Fibroblast of villous mesenchyme (primary cell): ENCODE measurements around the gene HERPUD1. TPM values are rescaled to one million over a fixed set of nuclear protein-coding genes. Genes with fewer than 3 reads are reported as not detected.

Source experiments
- DNase-seq: peaks from one replicate; pipeline ENCODE4 v3.0.0-alpha.2; 2010; ENCODE audit warnings: low read depth
- H3K4me3 ChIP-seq: 2 replicates; pipeline ENCODE4 v1.5.1; 2011; ENCODE audit warnings: low read depth, mild to moderate bottlenecking, low read length
- total RNA-seq: library from RNA; depleted of rRNA; stranded (reverse); fragments of >200 nt; gene quantifications from 2 replicates; pipeline ENCODE4 v1.2.3, GENCODE V29; 2012
- TF ChIP-seq, protein P1 (sequence below): IDR thresholded peaks from 2 replicates; pipeline ENCODE4 v1.5.1; 2012; ENCODE audit warnings: low read depth, mild to moderate bottlenecking, low read length; ENCODE audit not compliant: insufficient read depth

Gene HERPUD1
- total RNA-seq, 1 donor = 98.4 TPM

DNA sequence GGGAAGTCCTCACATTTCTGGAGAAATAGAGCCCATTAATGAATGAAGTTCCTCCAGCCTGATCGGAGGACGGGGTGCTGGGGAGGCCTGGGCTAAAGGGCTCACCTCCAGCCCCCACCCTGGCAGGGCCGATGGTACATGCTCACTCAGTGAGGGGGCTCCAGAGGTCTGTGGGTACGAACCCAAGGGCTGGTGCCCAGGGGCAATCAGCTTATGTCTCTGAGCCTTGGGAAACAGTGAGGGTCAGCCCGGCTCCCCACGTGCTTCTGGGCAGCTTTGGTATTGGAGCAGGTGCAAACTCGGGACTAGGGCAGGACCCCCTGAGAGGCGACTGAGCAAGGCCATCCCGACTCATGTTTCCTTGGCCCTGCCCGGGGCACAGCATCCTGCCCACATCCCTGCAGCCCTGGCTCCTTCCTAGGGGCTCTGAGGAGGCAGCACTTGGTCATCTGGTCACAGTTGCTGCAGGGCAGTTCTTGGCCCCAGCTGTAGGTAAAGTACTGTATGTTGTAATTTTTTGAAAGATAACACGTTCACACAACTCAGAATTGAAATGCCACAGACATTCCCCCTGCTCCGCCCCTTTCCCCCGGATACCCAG, 28.8 kb downstream of the HERPUD1 start:
- TF ChIP-seq, protein P1, sequence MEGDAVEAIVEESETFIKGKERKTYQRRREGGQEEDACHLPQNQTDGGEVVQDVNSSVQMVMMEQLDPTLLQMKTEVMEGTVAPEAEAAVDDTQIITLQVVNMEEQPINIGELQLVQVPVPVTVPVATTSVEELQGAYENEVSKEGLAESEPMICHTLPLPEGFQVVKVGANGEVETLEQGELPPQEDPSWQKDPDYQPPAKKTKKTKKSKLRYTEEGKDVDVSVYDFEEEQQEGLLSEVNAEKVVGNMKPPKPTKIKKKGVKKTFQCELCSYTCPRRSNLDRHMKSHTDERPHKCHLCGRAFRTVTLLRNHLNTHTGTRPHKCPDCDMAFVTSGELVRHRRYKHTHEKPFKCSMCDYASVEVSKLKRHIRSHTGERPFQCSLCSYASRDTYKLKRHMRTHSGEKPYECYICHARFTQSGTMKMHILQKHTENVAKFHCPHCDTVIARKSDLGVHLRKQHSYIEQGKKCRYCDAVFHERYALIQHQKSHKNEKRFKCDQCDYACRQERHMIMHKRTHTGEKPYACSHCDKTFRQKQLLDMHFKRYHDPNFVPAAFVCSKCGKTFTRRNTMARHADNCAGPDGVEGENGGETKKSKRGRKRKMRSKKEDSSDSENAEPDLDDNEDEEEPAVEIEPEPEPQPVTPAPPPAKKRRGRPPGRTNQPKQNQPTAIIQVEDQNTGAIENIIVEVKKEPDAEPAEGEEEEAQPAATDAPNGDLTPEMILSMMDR = no peak
- DNase-seq = peak; percentile 53
- H3K4me3 ChIP-seq = no peak overlapping the region

DNA sequence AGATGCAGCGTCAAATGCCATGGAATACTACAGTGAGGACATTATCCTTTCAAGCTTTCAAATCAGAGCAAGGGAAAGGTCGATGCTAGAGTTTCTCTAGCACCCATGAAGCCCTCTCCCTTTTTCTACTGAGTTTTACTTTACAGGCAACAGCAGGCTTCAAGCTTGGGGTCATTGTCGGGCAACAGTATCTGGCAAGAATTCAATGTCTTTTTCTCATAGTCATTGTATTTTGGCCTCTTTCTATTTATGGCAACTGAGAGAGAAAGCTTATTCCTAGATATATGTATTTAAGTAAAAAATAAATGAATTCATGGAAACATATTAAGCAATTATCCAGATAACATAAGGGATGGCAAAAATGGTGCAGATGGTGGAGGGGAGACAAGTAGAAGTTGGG, 29.4 kb downstream of the HERPUD1 start:
- TF ChIP-seq, protein P1 = no peak
- DNase-seq = no peak
- H3K4me3 ChIP-seq = no peak overlapping the region

DNA sequence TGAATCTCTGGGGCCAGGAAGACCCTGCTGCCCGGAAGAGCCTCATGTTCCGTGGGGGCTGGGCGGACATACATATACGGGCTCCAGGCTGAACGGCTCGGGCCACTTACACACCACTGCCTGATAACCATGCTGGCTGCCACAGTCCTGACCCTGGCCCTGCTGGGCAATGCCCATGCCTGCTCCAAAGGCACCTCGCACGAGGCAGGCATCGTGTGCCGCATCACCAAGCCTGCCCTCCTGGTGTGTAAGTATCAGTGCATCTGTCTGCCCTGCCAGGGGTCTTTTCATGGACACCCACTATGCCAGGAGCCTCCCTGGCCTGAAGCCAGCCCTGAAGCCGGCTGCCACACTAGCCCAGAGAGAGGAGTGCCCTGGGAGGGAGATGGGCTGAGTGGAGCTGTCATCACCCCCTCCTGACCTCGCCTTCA, 29.9 kb downstream of the HERPUD1 start, which contains the start of gene CETP:
TSS of gene CETP (plus strand) at position 100 of the 431 bp plus-strand sequence. CDS start at position 130, 30 bp downstream.
- TF ChIP-seq, protein P1 = no peak
- no peak for DNase-seq
- H3K4me3 ChIP-seq = no peak within 1 kb of the TSS

DNA sequence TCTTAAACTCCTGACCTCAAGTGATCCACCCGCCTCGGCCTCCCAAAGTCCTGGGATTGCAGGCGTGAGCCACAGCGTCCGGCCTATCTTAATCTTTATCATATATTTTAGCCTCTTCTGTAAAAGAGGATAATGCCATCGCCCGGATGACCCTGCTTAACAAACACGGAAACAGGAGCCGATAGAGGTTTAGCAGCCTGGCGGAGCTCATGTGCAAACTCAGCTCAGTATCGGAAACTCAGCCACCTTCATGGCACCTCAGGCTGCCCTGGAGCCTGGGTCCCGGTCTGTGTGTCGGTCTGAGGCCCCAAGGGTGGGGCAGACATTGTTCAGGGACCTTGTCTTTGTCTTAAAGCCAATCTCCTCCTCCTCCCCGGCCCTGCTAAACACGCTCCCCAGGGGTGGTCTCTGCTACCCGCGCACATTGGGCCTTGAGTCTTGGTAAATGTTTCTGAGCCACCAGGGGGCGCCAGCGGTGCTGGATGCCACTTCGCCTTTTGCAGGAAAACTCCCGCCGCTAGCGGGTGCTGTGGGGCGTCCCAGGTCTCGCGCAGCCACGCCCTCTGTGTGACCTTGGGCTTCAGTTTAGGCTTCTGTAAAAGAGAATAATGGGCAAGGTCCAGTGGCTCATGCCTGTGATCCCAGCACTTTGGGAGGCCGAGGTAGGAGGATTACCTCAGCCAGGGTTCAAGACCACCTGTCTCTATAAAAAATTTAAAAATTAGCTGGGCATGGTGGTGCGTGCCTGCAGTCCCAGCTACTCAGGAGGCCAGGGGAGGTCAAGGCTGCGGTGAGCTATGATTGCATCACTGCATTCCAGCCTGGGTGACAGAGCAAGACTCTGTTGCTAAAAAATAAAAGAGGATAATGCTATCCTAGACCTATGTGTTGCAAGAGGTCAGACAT, 32.6 kb downstream of the HERPUD1 start:
- H3K4me3 ChIP-seq = no peak overlapping the region

DNA sequence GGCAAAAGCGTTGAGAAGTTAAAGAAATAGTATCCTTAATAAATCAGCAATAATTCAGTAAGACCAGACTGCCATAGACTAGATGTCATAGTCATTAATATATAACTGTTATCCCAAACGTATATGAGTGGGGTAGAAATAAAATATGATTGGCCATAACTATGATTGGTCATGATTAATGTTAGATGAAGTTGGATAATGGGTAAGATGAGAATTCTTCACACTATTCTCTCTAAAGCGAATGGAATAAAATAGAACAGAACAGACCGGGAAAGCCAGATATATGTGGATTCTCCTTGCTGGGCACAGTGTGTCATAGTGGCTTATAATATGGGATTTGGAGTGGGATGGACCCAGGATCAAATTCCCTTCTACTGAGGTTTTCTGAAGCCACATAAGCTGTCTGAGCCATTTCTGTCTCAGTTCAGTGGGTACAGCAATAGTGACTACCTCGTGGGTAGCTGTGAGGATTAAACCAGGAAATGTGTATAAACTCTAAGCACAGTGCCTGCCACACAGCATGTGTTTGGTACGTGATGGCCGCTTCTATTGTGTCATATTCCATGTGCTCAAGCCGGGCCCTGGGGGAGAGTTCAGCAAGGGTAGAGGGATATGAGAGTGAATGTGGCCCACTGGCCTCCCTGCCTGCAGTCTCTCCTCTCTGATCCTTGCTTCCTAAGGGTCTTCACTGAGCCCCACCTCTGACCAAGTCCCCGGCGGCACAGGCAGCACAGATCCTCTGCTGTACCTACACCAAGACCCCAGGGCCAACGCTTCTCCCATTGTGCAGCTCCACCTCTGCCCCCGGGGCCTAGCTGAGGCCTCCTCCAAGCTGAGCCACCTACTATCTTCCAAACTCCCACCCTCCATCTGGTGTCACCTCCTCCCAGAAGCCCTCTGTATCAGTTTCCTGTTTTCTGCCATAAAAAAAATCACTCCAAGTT, 33.5 kb downstream of the HERPUD1 start:
- TF ChIP-seq, protein P1 = no peak
- DNase-seq = peak; percentile 40
- H3K4me3 ChIP-seq = no peak overlapping the region

More for the DNA sequence above, 32.6 kb downstream of the HERPUD1 start:
- DNase-seq = peak; percentile 92
- TF ChIP-seq, protein P1 = peak; percentile 75

DNA sequence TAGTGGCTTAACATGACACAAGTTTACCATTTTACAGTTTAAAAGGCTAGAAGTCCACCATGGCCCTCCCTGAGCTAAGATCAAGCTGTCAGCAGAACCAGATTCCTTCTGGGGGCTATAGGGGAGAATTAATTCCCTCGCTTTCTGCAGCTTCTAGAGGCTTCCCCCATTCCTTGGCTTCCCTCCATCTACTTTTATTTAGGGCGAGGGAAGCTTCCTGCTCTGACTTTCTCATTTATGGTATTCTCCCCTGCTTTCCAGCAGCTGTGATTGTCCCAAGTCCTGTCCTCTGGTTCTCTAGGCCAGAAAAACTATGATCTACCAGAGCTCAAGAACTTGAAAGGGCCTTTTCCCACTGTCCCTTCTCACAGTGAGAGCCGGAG, 34.1 kb downstream of the HERPUD1 start:
- no peak for DNase-seq
- TF ChIP-seq, protein P1 = no peak
- H3K4me3 ChIP-seq = no peak overlapping the region
